ENCODE results near the gene R3HDM4. TPM values are rescaled to one million over a fixed set of nuclear protein-coding genes. Genes with fewer than 3 reads are reported as not detected.

R3HDM4 gene
- polyA plus RNA-seq, 1 experiment, result 24.0 TPM

- Histone ChIP-seq H3K9me3 (ENCODE audit: control insufficient read depth, insufficient read depth, low read length) (peaks cover 4% of the 10 kb centered on the region; the same call in 1 of the 2 replicates), H3K27me3 (ENCODE audit: control insufficient read depth, insufficient read depth, low read length) (no peaks in the 10 kb centered on the region), H3K4me3 (ENCODE audit: low read depth, low read length) (no peak overlapping the region), H3K27ac (ENCODE audit: low read depth, low read length) (no peak overlapping the region)
- CTCF ChIA-PET, result interaction anchor here (1.5 kb wide), 1 partner anchor 95 kb away, joined by 3 read pairs; no protein-coding TSS in a partner anchor
- no peak for DNase-seq (ENCODE audit: low read depth, low spot score)
- POLR2A ChIA-PET, result no interaction called here
- no peak for TF ChIP-seq CTCF (IDR thresholded peaks at IDR 0.05; ENCODE audit: low read depth, low read length)
Measured at GRCh38 chr19:906480-906879, 6.5 kb downstream of the R3HDM4 start.

DNA sequence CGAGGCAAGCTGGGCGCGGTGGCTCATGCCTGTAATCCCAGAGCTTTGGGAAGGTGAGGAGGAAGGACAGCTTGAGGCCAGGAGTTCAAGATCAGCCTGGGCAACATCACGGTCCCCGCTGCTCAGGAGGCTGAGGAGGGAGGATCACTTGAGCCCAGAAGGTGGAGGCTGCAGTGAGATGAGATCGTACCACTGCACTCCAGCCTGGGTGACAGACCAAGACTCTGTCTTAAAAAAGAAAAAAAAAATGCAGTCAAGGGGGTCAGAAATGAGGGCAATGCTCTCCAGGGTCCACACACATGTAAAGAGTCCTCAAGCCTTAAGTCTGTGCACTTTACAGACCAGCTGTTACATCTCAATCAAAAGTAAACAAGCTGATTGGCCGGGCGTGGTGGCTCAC, 8.5 kb downstream of the R3HDM4 start:
- CTCF ChIA-PET, result no interaction called here
- H3K9me3 ChIP-seq (ENCODE audit: control insufficient read depth, insufficient read depth, low read length), result no peaks in the 10 kb centered on the region
- DNase-seq (ENCODE audit: low read depth, low spot score), result no peak
- POLR2A ChIA-PET, result no interaction called here
- no peak overlapping the region for H3K4me3 ChIP-seq (ENCODE audit: low read depth, low read length)
- no peak for TF ChIP-seq CTCF (IDR thresholded peaks at IDR 0.05; ENCODE audit: low read depth, low read length)
- no peaks in the 10 kb centered on the region for H3K27me3 ChIP-seq (ENCODE audit: control insufficient read depth, insufficient read depth, low read length)
- no peak overlapping the region for H3K27ac ChIP-seq (ENCODE audit: low read depth, low read length)

- POLR2A ChIA-PET, result no interaction called here
- CTCF ChIA-PET, result no interaction called here
- Histone ChIP-seq H3K27ac (ENCODE audit: low read depth, low read length) (no peak overlapping the region), H3K9me3 (ENCODE audit: control insufficient read depth, insufficient read depth, low read length) (no peaks in the 10 kb centered on the region), H3K4me3 (ENCODE audit: low read depth, low read length) (no peak overlapping the region), H3K27me3 (ENCODE audit: control insufficient read depth, insufficient read depth, low read length) (no peaks in the 10 kb centered on the region)
- TF ChIP-seq CTCF (IDR thresholded peaks at IDR 0.05; ENCODE audit: low read depth, low read length), result no peak
- no peak for DNase-seq (ENCODE audit: low read depth, low spot score)
Measured at GRCh38 chr19:903266-903797, 9.7 kb downstream of the R3HDM4 start.

DNA sequence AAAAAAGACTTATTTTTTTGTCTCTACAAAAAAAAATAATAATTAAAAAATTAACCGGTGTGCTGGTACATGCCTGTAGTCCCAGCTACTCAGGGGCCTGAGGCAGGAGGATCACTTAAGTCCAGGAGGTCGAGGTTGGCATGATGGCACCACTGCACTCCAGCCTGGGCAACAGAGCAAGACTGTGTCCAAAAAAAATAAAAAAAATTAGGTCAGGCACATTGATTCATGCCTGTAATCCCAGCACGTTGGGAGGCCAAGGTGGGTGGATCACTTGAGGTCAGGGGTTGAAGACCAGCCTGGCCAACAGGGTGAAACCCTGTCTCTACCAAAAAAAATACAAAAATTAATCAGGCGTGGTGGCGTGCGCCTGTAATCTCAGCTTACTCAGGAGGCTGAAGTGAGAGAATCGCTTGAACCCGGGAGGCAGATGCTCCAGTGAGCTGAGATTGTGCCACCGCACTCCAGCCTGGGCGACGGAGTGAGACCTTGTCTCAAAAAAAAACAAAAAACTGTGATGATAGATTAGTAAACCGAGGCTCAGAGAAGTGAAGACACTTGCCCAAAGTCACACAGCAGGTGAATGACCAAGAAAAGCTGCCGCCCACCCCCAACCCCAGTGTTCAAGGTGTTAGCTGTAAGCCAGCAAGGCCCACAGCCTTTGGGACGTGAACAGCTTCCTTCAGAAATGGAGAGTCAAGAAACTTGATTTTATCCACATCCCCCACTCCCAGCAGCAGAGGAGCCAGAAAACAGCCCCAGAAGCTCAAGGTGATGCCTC, 10.4 kb downstream of the R3HDM4 start:
- no peak overlapping the region for H3K27ac ChIP-seq (ENCODE audit: low read depth, low read length)
- ChIA-PET CTCF (interaction anchor here (0.5 kb wide), 1 partner anchor 82 kb away, joined by 3 read pairs; the partner anchor contains the start of gene WDR18), POLR2A (no interaction called here)
- DNase-seq (ENCODE audit: low read depth, low spot score), result no peak
- no peaks in the 10 kb centered on the region for H3K27me3 ChIP-seq (ENCODE audit: control insufficient read depth, insufficient read depth, low read length)
- TF ChIP-seq CTCF (IDR thresholded peaks at IDR 0.05; ENCODE audit: low read depth, low read length), result no peak
- no peak overlapping the region for H3K4me3 ChIP-seq (ENCODE audit: low read depth, low read length)
- no peaks in the 10 kb centered on the region; the same call in 1 of the 2 replicates for H3K9me3 ChIP-seq (ENCODE audit: control insufficient read depth, insufficient read depth, low read length)

DNA sequence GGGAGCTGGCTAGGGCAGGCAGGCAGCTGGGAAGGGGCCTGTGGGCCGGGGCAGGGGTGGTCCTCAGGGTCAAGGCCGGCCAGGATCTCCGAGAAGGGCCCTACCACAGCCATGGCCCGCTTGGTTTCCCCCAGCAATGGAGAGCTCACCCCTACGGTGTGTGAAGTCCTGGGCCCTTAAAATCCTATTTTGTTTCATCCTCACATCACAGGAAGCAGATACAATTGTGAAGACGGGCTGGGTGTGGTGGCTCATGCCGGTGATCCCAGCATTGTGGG, 11.0 kb downstream of the R3HDM4 start:
- CTCF ChIA-PET, result no interaction called here
- TF ChIP-seq CTCF (IDR thresholded peaks at IDR 0.05; ENCODE audit: low read depth, low read length), result no peak
- H3K27ac ChIP-seq (ENCODE audit: low read depth, low read length), result no peak overlapping the region
- POLR2A ChIA-PET, result no interaction called here
- no peaks in the 10 kb centered on the region; the same call in 1 of the 2 replicates for H3K9me3 ChIP-seq (ENCODE audit: control insufficient read depth, insufficient read depth, low read length)
- no peak for DNase-seq (ENCODE audit: low read depth, low spot score)
- H3K27me3 ChIP-seq (ENCODE audit: control insufficient read depth, insufficient read depth, low read length), result no peaks in the 10 kb centered on the region
- no peak overlapping the region for H3K4me3 ChIP-seq (ENCODE audit: low read depth, low read length)
